ENCODE results near the gene UTF1.

Gene UTF1

GRCh38 chr10:133196936-133197758, 32.9 kb upstream of the UTF1 start:
- no peak for DNase-seq

DNA sequence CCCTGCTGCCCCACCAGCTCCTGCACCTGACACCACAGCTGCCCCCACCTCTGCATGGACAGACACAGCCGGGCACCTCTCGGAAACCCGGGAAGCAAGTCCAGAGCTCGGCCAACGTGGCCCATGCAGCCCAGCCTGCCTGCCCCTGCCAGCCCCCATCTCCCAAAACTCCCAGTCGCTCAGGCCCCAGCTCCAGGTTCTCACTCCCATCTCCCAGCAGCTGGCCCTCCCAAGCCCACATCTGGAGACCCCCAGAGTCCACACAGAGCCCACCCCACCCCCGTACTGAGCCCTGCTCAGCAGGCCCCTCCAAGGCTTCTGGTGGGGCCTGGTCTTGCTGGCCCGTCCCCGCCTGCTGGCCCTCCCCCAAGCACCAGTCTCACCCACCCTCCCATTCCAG, 32.2 kb upstream of the UTF1 start:
- DNase-seq: no peak

DNA sequence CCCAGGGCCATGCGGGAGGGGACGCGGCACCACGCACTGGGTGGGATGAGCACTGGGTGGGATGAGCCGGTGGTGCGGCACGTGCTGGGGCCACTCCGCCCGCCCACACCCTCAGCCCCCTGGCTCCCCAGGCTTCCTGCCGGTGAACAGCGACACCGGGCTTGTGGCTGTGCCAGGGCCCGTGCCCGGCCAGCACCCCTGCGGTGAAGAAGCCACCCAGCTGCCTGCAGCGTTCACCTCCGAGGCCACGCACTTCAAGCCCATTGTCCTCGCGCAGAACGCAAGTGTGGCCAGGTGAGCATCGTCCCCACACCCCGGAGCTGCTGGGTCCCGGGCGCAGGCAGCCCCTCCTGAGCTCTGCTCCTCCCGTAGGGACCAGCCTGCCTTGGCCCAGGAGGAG, 31.8 kb upstream of the UTF1 start:
- DNase-seq: no peak

DNA sequence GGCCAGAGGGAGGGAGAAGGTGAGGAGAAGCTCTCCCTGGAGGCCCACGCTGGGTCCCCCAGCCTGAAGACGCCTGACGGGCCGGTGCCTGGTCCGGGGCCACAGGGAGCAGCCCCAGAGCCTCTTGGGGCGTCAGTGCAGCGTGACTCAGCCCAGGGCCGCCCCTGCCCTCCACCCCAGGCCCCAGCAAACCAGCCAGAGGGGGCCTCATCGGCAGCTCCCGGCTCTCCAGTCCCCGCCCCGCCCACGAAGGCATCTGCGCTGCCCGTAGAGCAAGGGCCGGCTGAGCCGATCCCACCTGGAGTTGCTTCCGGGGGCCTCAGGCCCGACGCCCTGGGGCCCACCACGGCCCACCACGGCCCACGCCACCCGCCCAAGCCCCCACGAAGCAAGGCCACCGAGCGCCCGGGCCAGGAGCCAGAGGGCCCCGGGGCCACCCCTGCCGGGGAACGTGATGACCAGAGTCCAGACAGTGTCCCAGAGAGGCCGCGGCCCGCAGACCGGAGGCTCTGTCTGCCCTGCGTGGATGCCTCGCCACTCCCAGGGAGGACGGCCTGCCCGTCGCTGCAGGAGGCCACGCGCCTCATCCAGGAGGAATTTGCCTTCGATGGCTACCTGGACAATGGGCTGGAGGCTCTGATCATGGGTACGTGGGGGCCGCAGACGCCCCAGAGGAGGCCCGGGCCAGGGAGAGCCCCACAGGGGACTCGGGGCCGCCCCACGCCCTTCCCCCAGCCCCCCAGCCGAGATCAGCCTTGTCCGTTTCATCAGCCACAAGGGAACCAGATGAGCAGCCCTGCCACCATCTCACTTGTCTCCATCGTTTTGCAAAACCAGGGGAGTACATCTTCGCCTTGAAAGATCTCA, 31.2 kb upstream of the UTF1 start:
- no peak for DNase-seq

DNA sequence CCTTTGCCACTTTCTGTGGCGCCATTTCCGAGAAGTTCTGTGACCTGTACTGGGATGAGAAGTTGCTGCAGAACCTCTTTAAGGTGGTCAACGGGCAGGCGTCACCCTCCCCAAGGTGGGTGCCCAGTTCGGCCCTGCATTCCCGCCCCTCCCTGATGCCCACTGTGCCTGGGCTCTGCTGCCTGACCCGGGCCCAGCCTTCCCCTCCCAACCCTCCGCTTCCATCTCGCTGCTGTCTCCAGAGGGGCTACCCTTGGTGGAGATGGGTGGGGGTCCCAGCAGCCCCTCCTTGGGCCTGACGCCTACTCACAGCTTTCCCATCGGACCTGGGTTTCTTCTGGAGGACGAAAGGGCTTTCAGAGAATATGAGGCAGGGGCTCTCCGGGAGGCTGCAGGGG, 30.5 kb upstream of the UTF1 start:
- DNase-seq: no peak

GRCh38 chr10:133199992-133200611, 29.9 kb upstream of the UTF1 start:
- no peak for DNase-seq

DNA sequence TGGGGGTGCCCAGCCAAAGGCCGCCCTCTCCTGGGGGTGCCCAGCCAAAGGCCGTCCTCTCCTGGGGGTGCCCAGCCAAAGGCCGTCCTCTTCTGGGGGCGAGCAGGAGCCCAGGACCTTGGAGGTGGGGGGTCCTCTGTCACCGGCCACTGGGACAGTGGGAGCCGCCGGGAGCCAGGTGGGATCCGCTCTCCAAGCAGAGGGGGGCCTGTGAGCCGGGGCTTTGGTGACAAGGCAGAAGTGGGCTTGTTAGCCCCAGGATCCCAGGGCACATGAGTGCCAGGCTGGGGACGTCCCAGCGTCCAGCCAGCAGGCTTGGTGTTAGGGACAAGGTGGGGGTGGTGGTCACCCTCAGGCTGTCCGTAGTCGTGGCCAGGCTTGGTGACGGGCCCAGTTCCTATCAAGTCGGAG, 29.4 kb upstream of the UTF1 start:
- DNase-seq: no peak

GRCh38 chr10:133201151-133201947, 28.7 kb upstream of the UTF1 start:
- DNase-seq: no peak

- DNase-seq: no peak
Observed at GRCh38 chr10:133201948-133202725, 27.9 kb upstream of the UTF1 start.

DNA sequence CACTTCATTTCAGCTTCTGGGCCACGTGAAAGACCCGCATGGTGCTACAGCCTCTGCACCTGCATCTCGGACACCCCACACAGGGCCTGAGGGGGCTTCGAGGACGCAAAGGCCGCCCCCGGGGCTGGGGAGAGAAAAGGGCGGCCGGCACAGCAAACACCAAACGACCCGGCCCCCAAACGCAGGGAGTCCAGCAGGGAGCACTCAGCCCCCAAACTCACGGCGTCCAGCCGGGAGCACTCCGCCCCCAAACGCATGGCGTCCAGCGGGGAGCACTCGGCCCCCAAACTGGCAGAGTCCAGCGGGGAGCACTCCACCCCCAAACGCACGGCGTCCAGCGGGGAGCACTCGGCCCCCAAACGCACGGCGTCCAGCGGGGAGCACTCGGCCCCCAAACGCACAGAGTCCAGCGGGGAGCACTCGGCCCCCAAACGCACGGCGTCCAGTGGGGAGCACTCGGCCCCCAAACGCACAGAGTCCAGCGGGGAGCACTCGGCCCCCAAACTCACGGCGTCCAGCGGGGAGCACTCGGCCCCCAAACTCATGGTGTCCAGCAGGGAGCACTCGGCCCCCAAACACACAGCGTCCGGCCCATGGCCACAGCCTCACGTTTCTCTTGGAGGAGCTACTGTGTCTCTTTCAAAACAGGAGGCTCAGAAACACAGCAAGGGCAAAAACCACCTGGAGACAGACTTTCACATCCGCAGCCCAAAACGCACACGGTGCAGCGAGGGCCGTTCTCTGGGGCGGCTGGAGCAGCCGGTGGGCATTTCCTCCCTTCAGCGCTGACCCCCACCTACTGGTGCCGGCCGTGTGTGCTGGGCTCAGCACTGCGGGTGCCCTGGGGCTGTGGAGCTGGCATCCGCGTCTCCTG, 27.0 kb upstream of the UTF1 start:
- no peak for DNase-seq

DNA sequence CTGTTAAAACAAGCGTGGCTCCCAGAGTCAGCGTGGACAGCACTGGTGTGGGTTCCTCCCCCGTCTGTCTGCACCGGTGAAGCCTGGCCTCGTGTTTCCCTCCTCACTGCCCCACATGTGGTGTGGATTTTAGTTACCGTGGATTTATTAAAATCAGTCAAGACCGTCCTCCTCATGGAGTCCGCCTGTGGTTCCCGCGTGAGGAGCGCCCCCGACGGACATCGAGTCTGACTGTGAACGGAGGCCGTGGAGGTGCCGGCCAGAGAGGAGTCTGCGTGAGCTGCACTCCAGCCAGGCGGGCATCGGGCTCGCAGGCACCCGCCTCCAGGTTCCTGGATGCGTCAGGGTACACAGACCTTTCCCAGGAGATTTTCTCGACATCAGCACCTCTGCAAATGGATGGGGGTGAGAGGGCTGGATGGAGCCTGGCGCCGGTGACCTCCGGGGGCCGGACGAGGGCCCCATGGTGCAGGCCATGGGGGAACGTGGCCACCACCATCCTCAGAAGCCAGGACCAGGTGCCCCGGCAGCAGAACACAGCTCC, 26.3 kb upstream of the UTF1 start:
- no peak for DNase-seq

DNA sequence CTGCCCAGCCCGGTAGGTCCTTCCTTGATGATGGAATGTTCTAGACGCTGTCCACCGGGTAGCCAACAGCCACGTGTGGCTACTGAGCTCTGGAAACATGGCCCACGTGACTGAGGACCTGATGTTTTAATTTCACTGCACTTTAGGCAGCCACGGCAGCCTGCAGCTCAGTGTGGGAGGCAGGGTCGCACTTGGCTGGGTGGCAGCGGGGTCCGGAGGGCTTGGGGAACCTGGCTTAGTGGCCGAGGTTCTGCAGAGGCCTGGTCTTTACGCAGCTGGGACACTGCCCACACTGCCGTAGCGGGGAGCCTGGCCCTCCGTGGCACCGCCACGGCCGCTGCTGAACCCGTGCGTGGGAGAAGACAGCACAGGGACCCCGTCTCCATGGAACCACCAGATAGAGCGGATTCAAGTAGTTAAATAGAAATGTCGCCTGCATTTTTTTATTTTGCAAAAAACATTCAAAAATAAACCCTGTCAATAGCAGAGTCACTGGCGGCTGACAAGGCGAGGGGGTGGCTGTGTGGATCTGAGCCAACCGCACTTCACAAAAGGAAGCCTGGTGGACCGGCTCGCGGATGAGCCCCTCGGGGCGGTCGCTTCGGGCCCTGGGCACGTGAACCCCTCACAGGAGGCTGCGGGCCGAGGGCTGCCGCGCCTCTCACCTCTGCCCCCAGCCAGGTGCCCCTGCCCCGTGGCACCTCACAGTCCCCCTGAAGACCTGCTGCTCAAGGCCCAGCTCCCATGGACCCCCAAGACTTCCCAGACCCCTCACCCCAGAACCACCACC, 25.6 kb upstream of the UTF1 start:
- DNase-seq: no peak

DNA sequence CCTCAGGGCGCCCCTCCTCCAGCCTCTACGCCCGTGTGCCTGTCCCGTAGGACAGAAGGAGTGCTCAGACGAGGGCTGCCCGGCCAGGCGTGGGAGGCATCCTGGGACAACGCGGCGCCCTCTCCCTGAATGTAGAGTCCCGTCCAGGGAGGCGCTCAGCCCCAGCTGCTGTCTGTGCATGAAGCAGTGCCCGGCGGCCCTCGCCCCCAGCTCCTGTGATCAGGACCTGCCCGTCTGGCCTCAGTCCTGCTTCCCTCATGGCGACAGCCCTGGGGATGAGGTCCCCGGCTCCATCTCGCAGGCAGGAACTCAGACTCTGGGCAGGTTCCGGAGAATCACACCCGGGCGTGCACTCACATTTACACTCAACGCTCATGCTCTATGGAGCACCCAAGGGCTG, 24.9 kb upstream of the UTF1 start:
- DNase-seq: no peak

- DNase-seq: no peak
Observed at GRCh38 chr10:133206356-133207040, 23.5 kb upstream of the UTF1 start.

DNA sequence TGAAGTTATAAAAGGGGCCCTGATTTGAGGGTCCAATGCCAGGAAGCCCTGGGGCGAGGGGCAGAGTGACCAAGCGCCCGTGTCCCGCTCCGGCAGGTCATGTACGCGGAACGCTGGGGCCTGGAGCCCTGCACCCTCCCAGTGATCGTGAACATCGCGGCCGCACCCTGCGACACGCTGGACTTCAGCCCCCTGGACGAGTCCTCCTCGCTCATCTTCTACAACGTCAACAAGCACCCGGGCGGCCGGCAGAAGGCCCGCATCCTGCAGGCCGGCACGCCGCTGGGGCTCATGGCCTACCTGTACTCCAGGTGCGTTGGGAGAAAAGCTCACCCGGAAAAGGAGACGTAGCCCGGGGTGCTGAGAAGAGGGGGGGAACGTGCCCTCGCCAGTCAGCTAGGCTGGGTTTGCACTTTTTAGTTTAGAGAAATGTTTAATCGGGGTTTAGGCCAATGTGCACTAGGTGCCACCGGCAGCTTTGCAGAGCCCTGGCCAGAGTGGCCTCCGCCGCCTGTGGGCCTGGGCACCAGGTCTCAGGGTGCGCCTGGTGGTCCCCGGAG, 22.9 kb upstream of the UTF1 start:
- DNase-seq: no peak

GRCh38 chr10:133207627-133208026, 22.4 kb upstream of the UTF1 start:
- DNase-seq: no peak

- DNase-seq: no peak
Observed at GRCh38 chr10:133208466-133208865, 21.6 kb upstream of the UTF1 start.

DNA sequence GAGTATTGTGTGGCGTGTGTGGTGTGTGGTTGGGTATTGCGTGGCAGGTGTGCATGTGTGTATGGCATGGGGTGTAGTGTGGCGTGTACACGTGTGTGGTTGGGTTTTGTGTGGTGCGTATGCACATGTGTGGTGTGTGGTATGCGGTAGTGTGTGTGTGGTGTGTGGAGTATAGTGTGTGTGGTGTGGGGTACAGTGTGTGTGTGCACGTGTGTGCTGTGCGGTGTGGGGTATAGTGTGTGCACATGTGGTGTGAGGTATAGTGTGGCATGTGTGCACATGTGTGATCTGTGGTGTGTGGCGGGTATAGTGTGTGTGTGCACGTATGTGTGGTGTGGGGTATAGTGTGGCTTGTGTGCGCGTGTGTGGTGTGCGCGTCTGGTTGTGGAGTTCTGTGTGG, 20.9 kb upstream of the UTF1 start:
- DNase-seq: no peak

DNA sequence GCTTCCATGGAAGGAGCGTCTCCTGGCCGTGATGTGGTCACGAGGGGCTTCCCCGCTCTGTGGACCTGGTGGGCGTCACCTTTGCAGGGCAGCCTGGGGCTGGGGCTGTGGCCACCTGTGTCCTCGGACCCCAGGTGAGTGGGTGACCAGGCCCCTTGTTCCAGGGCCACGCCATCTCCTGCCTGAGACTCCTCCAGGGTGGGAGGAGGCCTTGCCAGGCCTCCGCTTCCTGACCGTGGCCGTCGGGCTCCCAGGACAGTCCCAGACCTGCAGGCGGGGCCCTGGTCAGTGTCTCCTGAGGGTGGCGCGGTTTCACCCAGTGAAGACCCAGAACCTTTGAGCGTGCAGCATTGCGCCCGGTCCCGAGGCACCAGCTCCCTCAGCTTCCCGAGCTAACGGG, 20.4 kb upstream of the UTF1 start:
- DNase-seq: no peak

Data from EL (cell line).